AG09319 (cell line): ENCODE measurements around the gene VTI1B.
A peak's percentile ranks its signal among the peaks of the same experiment; 100 is the strongest.

Source experiments
- DNase-seq: peaks from one replicate; pipeline ENCODE4 v3.0.0-alpha.2; 2010; ENCODE audit warnings: low read depth; ENCODE audit errors: extremely low read depth
- TF ChIP-seq, protein P1 (sequence below): IDR thresholded peaks from 2 replicates; pipeline ENCODE4 v1.5.1; 2011; ENCODE audit warnings: low read depth, mild to moderate bottlenecking, inconsistent platforms, low read length, moderate library complexity

VTI1B gene

DNA sequence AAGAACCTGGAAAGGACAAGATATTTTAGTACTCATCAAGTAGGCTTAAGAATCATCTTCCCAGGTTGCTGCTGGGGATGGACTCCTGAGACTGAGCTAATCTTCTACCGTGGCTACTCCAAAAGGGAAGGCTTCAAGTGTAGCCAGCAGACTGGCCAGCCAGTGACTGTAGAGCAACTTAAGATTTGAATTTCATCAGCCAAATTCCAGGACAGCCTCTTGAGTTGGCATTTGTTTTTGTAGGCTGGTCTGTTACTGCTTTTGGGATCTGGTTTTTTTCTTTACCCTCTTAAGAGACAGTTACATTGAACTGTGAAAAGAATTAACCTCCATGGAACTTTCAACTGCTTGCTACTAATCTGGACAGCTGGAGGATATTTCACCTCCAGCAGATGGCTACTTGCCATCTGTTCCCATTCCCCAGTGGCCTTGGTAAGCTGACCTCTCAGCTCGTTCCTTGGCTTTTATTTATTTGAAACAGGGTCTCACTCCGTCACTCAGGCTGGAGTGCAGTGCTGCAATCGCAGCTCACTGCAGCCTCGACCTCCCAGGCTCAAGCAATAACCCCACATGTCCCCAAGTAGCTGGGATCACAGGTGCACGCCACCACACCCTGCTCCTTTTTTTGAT is 20.7 kb downstream of the VTI1B start:
- DNase-seq = peak; percentile 59
- TF ChIP-seq, protein P1, sequence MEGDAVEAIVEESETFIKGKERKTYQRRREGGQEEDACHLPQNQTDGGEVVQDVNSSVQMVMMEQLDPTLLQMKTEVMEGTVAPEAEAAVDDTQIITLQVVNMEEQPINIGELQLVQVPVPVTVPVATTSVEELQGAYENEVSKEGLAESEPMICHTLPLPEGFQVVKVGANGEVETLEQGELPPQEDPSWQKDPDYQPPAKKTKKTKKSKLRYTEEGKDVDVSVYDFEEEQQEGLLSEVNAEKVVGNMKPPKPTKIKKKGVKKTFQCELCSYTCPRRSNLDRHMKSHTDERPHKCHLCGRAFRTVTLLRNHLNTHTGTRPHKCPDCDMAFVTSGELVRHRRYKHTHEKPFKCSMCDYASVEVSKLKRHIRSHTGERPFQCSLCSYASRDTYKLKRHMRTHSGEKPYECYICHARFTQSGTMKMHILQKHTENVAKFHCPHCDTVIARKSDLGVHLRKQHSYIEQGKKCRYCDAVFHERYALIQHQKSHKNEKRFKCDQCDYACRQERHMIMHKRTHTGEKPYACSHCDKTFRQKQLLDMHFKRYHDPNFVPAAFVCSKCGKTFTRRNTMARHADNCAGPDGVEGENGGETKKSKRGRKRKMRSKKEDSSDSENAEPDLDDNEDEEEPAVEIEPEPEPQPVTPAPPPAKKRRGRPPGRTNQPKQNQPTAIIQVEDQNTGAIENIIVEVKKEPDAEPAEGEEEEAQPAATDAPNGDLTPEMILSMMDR = no peak

DNA sequence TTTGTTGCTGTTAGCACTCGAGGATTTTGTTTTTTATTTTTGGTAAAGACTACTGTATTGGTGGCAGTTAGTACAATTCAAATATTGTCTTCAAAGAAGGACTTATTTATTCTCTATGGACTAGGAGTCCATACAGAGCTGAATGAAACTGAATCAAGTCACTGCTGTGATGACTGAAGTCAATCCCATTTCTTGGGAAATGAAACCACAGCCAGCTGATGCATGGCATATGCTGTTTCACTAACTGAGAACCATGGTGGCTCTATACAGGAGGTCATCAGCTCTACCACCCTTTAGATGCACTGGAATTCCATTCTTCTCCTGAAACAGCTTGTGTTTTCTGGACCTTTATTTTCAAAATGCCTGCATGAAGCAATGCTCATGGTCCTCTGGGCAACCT is 22.2 kb downstream of the VTI1B start:
- TF ChIP-seq, protein P1 = no peak
- no peak for DNase-seq

DNA sequence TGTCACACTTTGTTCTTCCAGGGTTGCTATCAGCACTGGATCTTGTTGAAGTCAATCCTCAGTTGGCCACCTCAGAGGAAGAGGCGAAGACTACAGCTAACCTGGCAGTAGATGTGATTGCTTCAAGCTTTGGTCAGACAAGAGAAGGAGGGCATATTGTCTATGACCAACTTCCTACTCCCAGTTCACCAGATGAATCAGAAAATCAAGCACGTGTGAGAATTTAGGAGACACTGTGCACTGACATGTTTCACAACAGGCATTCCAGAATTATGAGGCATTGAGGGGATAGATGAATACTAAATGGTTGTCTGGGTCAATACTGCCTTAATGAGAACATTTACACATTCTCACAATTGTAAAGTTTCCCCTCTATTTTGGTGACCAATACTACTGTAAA is 23.7 kb downstream of the VTI1B start:
- TF ChIP-seq, protein P1 = no peak
- DNase-seq = no peak

DNA sequence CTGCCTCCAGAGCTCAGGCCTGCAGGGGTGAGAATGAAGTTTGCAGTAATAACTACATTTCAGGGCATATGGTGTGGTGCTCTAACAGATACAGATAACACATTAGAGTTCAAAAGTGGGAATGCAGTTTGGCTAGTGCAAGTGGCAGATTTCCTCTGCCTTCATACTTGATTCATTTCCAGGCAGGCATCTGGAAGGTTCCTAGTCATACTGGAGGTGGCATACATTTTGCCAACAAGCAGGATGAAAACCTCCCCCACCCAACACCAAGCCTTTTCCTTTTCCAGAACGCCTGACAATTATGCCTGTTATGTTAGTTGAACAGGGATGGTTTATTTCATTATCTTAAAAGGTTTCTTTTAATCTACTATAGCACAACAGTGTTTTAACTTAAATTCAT is 24.3 kb downstream of the VTI1B start:
- no peak for DNase-seq
- TF ChIP-seq, protein P1 = no peak

DNA sequence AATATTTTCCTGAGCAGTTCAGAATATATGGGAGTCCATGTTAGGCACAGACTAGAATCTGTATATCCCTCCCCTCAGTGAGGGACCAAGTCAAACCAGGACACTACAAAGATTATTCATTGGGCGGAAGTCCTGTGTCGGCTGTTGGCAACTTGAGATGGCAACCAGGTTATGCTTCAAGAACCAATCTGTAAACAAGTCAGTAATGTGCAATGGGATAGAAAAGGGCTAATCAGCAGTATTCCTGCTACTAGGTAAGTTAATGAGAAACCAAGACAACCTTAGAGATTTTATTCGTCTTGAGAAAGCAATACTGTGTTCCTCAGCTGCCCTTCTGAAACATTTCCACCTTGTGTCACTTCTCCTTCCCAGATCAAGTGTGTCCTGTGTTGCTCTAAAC is 28.3 kb downstream of the VTI1B start:
- no peak for DNase-seq
- TF ChIP-seq, protein P1 = no peak

DNA sequence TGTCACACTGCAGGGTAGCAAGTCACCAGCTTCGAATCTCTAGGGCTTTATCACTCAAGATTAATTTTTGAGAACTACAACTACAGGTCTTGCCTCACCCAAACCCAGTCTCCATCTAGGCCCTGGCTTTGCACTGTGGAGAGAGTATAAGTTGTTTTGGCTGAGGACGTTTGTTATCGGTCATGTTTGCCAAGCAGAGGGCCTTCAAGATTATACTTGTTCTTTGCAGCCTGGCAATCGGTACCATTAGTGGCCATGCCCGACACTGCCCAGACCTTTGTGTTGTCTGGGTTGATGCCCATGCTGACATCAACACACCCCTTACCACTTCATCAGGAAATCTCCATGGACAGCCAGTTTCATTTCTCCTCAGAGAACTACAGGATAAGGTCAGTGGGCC is 29.0 kb downstream of the VTI1B start:
- no peak for DNase-seq
- TF ChIP-seq, protein P1 = no peak

DNA sequence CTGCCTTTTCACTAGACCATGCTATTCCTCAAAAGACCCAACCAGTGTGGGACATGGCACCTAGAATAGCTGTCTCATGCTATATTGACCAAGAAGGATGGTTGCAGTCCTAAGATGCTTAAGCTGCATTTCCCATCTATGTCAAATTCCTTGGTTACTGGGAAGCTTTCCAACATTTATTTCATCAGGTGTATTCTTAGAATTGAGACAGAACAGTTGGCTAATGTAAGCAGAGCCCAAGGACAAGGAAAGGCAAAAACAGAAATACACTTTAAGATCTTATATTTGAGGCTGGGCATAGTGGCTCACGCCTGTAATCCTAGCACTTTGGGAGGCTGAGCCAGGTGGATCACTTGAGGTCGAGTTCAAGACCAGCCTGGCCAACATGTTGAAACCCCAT is 30.0 kb downstream of the VTI1B start:
- DNase-seq = no peak
- TF ChIP-seq, protein P1 = no peak
